Stimulated activated memory B cell treated with anti-CD40 and anti-IgM and Interleukin-4, amounts not matched to agents 10 μg/mL and 1 μg/mL and 100 μg/mL, for 72 hours (primary cell): ENCODE results near the gene FCN2.

Experiments used
- ATAC-seq: fragments of 150-1000 bp; cut with Tn5 transposase; 2 replicates; pipeline ENCODE4 v1.10.0; 2021
- H3K27ac Mint-ChIP-seq: one replicate; pipeline ENCODE4 v1.8.0; 2022; ENCODE audit warnings: mild to moderate bottlenecking, mixed read lengths
- H3K27me3 Mint-ChIP-seq: one replicate; pipeline ENCODE4 v1.8.0; 2022; ENCODE audit warnings: mixed read lengths
- H3K36me3 Mint-ChIP-seq: one replicate; pipeline ENCODE4 v1.8.0; 2022; ENCODE audit warnings: mixed read lengths
- H3K4me1 Mint-ChIP-seq: one replicate; pipeline ENCODE4 v1.8.0; 2022; ENCODE audit warnings: mixed read lengths
- H3K4me3 Mint-ChIP-seq: one replicate; pipeline ENCODE4 v1.8.0; 2022; ENCODE audit warnings: mild to moderate bottlenecking, moderate library complexity, mixed read lengths
- H3K9me3 Mint-ChIP-seq: one replicate; pipeline ENCODE4 v1.8.0; 2022; ENCODE audit warnings: mixed read lengths

FCN2 gene

DNA sequence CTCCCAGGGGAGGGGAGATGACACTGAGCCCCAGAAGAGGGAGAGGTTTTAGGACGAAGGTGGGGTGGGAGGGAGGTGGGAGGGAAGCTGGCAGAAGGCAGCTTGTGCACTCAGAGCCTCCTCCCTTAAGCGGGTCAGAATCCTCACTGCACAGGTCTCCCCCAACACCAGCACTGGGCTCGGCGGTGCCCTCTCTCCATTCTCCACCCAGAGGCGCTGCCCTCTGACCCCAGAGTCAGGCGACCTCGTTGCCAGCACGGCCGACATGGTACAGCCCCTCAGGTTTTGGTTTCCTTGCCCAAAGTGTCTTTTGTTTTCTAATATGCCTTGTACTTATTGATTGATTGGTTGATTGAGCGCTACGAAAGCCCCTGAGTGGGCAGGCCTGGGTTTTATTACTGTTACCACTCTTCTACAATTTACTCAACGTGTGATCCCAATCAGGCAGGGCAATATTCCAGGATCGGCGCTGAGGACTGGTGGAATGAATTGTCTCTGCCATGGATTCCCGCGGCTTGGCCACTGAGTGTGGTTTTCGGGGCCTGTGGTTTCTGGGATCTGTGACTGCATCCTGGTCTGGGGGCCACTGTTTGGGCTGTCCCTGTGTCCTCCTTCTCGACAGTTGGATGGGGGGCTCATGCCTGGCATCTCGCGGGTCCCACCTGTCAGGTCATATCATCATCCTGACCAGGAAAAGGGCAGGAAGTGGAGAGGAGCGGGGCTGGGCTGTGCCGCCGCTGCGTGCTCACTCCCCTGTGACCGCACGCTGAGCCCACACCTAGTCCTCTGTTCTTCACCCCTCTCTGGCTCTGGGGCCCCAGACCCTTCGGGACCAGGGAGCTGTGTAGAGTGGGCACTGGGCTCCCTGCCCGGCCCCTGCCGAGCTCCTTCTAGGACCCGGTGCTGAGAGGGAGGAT lies 9.6 kb upstream of the FCN2 start:
- no peak for ATAC-seq
- H3K36me3 Mint-ChIP-seq: no peaks in the 10 kb centered on the region
- no peak overlapping the region for H3K27ac Mint-ChIP-seq
- peaks cover 2% of the 10 kb centered on the region for H3K9me3 Mint-ChIP-seq
- peaks cover 36% of the 10 kb centered on the region for H3K27me3 Mint-ChIP-seq
- peaks cover 11% of the 10 kb centered on the region for H3K4me1 Mint-ChIP-seq
- no peak overlapping the region for H3K4me3 Mint-ChIP-seq

DNA sequence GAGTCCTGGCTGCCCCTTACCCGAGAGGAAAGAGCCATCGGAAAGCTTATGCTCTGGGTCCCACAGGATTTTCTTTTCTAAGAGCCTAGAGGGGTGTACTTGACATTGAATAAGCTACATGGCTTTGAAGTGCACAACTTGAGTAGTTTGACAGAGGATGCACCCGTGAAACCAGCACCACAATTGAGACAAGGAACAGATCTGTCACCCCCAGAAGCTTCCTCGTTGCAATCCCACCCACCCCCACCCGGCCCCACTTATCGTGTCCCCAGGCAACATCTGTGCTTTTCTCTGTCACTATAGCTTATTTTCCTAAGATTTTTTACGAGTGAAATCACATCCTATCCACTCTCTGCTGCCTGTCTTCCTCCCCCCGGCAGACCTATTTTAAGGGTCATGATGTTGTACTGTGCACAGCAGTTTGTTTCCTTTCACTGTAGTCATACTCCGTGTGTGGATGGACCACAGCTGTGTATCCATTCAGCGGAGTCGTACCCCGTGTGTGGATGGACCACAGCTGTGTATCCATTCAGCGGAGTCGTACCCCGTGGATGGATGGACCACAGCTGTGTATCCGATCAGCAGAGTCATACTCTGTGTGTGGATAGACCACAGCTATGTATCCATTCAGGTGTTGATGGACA lies 8.8 kb upstream of the FCN2 start:
- Mint-ChIP-seq H3K36me3 (no peaks in the 10 kb centered on the region), H3K27ac (no peak overlapping the region), H3K4me1 (peaks cover 11% of the 10 kb centered on the region), H3K9me3 (peaks cover 2% of the 10 kb centered on the region), H3K27me3 (peaks cover 37% of the 10 kb centered on the region), H3K4me3 (no peak overlapping the region)
- ATAC-seq: no peak

DNA sequence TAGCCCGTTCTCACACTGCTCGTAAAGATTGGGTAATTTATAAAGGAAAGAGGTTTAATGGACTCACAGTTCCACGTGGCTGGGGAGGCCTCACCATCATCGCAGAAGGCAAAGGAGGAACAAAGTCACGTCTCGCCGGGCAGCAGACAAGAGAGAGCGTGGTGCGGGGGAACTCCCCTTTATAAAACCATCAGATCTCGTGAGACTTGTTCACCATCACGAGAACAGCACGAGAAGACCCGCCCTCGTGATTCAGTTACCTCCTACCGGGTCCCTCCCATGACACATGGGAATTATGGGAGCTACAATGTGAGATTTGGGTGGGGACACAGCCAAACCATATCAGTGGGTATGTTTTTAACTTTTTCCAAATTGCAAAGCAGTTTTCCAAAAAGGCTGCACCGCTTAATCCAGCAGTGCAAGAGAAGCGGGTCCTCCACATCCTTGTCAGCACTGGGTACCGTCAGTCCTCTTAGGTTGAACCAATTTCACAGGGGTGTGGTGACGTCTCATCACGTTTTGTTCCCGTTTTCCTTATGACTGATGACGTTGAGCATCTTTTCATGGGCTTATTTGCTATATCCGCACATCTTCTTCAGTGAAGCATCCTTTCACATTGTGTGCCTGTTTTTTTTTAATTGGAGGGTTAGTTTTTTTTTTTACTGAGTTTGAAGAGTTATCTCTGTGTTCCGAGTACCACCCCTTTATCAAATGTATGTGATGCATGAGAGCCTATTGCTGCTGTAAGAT lies 8.0 kb upstream of the FCN2 start:
- H3K4me1 Mint-ChIP-seq: peaks cover 11% of the 10 kb centered on the region
- ATAC-seq: no peak
- H3K36me3 Mint-ChIP-seq: no peaks in the 10 kb centered on the region
- no peak overlapping the region for H3K4me3 Mint-ChIP-seq
- no peak overlapping the region for H3K27ac Mint-ChIP-seq
- H3K9me3 Mint-ChIP-seq: peaks cover 2% of the 10 kb centered on the region
- H3K27me3 Mint-ChIP-seq: peaks cover 44% of the 10 kb centered on the region

DNA sequence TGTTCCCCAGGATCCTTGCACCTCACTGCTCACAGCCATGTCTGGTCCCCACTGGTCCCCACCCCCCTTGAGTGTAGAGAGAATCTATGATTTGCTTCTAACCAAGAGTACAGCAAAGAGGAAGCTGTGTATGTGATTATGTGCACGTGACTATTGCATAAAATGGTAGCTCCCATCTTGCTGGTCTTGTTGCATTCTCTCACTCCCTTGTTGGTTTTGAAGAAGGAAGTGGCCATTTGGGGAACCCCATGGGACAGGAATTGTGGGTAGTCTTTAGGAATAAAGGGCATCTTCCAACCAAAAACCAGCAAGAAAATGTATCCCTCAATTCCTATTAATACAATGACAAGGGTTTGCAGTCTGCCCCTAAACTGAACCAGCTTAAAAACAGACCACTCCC lies 5.2 kb upstream of the FCN2 start:
- ATAC-seq: no peak
- Mint-ChIP-seq H3K9me3 (peaks cover 2% of the 10 kb centered on the region), H3K4me3 (no peak overlapping the region), H3K4me1 (no peaks in the 10 kb centered on the region), H3K27me3 (peaks cover 32% of the 10 kb centered on the region), H3K36me3 (no peaks in the 10 kb centered on the region), H3K27ac (no peak overlapping the region)

- H3K36me3 Mint-ChIP-seq: no peaks in the 10 kb centered on the region
- H3K27me3 Mint-ChIP-seq: peaks cover 40% of the 10 kb centered on the region
- H3K4me1 Mint-ChIP-seq: no peaks in the 10 kb centered on the region
- no peak for ATAC-seq
- no peak overlapping the region for H3K4me3 Mint-ChIP-seq
- no peak overlapping the region for H3K27ac Mint-ChIP-seq
- no peaks in the 10 kb centered on the region for H3K9me3 Mint-ChIP-seq
Observed at GRCh38 chr9:134877541-134877940, 3.1 kb upstream of the FCN2 start.

- ATAC-seq: no peak
- no peak overlapping the region for H3K27ac Mint-ChIP-seq
- no peaks in the 10 kb centered on the region for H3K4me1 Mint-ChIP-seq
- H3K36me3 Mint-ChIP-seq: no peaks in the 10 kb centered on the region
- H3K27me3 Mint-ChIP-seq: peaks cover 64% of the 10 kb centered on the region
- no peaks in the 10 kb centered on the region for H3K9me3 Mint-ChIP-seq
- H3K4me3 Mint-ChIP-seq: no peak overlapping the region
Observed at GRCh38 chr9:134879664-134880483, 736 bp upstream of the FCN2 start.

DNA sequence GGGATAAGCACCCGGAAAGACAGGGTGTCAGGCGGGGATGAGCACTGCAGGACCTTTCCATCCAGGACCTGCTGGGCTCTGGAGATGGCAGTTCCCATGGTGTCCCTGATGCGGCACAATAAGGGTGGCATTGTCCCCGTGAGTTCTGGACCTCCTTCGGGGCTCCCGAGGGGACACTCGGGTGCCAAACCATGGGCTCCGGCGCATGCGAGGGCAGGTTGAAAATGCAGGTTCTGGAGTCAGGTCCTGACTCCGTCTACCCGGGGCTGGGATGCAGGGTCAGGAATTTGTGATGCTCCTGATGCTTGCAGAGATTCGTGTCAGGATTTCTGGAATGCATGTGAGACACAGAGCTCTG lies 682 bp downstream of the FCN2 start:
- H3K4me3 Mint-ChIP-seq: no peak overlapping the region
- no peak overlapping the region for H3K27ac Mint-ChIP-seq
- no peaks in the 10 kb centered on the region for H3K4me1 Mint-ChIP-seq
- H3K36me3 Mint-ChIP-seq: no peaks in the 10 kb centered on the region
- ATAC-seq: no peak
- peaks cover 77% of the 10 kb centered on the region for H3K27me3 Mint-ChIP-seq
- no peaks in the 10 kb centered on the region for H3K9me3 Mint-ChIP-seq

- ATAC-seq: no peak
- H3K27ac Mint-ChIP-seq: no peak overlapping the region
Observed at GRCh38 chr9:134882204-134882785, 1.7 kb downstream of the FCN2 start.

DNA sequence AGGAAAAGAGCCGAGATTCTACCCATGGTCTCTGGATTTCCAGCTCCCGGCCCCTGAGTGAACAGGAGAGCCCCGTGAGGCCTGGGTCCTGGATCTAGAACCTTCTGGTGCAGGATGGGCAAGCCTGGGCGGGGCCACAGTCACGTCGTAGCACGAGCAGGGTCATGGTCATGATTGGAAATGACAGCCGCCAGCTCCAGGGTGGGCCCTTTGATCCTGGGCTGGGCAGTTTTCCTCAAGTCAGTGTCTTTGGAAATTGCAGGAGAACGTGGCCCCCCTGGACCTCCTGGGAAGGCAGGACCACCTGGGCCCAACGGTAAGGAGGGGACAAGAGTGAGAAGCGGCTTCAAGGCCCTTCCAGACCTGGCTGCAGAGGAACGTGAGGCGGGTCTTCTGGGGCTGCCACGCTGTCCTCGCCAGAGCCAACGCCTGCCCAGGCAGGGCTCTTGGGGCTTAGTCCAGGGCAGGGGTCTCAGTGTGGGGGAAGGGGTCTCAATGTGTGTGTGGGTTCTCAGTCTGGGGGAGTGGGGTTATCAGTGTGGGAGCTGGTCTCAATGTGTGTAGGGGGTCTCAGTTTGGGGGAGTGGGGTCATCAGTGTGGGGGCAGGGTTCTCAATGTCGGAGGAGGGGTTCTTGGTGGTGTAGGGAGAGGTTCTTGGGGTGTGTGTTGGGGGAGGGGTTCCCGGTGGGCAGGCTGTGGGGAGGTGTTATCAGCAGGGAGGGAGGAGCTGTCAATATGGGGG lies 2.6 kb downstream of the FCN2 start:
- Mint-ChIP-seq H3K36me3 (no peaks in the 10 kb centered on the region), H3K4me1 (no peaks in the 10 kb centered on the region), H3K27me3 (peaks cover 83% of the 10 kb centered on the region), H3K4me3 (no peak overlapping the region), H3K9me3 (no peaks in the 10 kb centered on the region), H3K27ac (no peak overlapping the region)
- ATAC-seq: no peak

More at GRCh38 chr9:134882204-134882785, 1.7 kb downstream of the FCN2 start:
- Mint-ChIP-seq H3K4me3 (no peak overlapping the region), H3K27me3 (peaks cover 76% of the 10 kb centered on the region), H3K36me3 (no peaks in the 10 kb centered on the region), H3K4me1 (no peaks in the 10 kb centered on the region), H3K9me3 (no peaks in the 10 kb centered on the region)

DNA sequence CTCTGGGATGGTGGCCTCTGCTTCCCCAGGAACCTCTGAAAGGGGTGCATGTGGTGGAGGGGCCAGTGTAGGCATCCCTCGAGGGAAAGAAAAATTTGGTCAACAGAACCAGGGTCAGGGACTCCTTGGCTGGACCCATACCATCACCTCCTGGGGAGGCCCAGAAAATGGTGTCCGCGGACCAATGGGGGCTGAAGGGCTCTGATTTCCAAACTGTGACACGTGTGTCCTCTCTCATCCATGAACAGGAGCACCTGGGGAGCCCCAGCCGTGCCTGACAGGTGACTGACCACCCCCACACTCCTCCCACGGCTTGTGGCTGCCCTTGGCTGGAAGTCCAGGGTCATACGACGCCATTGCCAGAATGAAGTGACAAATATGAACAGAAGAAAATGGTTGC lies 3.9 kb downstream of the FCN2 start:
- H3K27me3 Mint-ChIP-seq: peaks cover 84% of the 10 kb centered on the region
- H3K9me3 Mint-ChIP-seq: no peaks in the 10 kb centered on the region
- ATAC-seq: no peak
- H3K4me1 Mint-ChIP-seq: no peaks in the 10 kb centered on the region
- no peak overlapping the region for H3K4me3 Mint-ChIP-seq
- H3K36me3 Mint-ChIP-seq: no peaks in the 10 kb centered on the region
- no peak overlapping the region for H3K27ac Mint-ChIP-seq

GRCh38 chr9:134885001-134885678 lies 4.5 kb downstream of the FCN2 start:
- no peaks in the 10 kb centered on the region for H3K4me1 Mint-ChIP-seq
- no peak overlapping the region for H3K4me3 Mint-ChIP-seq
- H3K9me3 Mint-ChIP-seq: no peaks in the 10 kb centered on the region
- H3K36me3 Mint-ChIP-seq: no peaks in the 10 kb centered on the region
- no peak for ATAC-seq
- peaks cover 77% of the 10 kb centered on the region for H3K27me3 Mint-ChIP-seq
- H3K27ac Mint-ChIP-seq: no peak overlapping the region

DNA sequence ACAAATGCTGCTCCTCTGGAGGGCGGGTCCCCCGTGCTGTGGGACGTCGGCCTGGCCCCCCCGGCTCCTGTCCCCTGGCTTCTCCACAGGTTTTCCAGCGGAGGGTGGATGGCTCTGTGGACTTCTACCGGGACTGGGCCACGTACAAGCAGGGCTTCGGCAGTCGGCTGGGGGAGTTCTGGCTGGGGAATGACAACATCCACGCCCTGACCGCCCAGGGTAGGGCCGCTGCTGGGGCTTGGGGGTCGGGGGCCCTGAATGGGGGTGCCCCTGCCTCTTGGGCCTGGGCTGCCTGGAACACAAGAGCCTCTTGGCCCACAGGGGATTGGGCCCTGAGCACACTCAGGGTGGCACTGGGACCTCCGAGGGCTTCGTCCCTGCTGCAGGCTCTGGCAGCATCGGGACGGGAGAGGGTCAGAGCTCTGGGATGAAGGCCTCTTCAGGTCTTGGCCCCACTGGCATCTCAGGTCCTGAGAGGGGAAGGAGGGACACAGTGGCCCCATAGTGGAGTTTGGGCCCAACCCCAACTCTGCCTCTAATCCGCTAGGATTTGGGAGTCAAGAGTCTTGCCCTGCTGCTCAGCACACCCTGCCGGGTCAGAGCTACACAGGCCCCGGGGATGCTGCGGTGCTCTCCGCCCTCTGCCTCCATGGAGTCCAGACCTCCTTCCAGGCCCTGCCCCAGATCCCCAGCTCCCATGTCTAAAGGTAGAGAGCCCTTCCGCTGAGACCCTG lies 5.2 kb downstream of the FCN2 start:
- H3K9me3 Mint-ChIP-seq: no peaks in the 10 kb centered on the region
- H3K27ac Mint-ChIP-seq: no peak overlapping the region
- ATAC-seq: no peak
- H3K36me3 Mint-ChIP-seq: no peaks in the 10 kb centered on the region
- no peaks in the 10 kb centered on the region for H3K4me1 Mint-ChIP-seq
- no peak overlapping the region for H3K4me3 Mint-ChIP-seq
- H3K27me3 Mint-ChIP-seq: peaks cover 72% of the 10 kb centered on the region

DNA sequence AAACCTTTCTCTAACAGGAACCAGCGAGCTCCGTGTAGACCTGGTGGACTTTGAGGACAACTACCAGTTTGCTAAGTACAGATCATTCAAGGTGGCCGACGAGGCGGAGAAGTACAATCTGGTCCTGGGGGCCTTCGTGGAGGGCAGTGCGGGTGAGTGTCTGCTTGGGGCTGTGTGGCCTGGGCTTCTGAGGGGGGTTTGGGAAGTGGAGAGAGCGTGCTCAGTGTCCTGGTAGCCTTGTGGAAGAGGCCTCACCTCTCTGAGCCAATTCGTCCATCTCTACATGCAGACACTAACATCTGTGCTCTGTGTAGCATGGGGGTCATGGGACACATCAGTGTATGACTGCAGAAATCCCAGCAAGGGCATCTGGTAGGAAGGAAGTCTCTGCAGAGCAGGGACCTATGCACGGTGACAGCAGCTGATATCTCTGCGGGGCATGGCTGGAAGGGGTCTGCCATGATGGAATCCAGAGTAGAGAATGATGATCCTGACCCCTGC lies 5.9 kb downstream of the FCN2 start:
- H3K4me3 Mint-ChIP-seq: no peak overlapping the region
- no peaks in the 10 kb centered on the region for H3K9me3 Mint-ChIP-seq
- peaks cover 72% of the 10 kb centered on the region for H3K27me3 Mint-ChIP-seq
- no peaks in the 10 kb centered on the region for H3K36me3 Mint-ChIP-seq
- no peaks in the 10 kb centered on the region for H3K4me1 Mint-ChIP-seq
- no peak overlapping the region for H3K27ac Mint-ChIP-seq
- no peak for ATAC-seq
